ENCODE results near the gene MAP3K8.
A peak's percentile ranks its signal among the peaks of the same experiment; 100 is the strongest.

The MAP3K8 gene

DNA sequence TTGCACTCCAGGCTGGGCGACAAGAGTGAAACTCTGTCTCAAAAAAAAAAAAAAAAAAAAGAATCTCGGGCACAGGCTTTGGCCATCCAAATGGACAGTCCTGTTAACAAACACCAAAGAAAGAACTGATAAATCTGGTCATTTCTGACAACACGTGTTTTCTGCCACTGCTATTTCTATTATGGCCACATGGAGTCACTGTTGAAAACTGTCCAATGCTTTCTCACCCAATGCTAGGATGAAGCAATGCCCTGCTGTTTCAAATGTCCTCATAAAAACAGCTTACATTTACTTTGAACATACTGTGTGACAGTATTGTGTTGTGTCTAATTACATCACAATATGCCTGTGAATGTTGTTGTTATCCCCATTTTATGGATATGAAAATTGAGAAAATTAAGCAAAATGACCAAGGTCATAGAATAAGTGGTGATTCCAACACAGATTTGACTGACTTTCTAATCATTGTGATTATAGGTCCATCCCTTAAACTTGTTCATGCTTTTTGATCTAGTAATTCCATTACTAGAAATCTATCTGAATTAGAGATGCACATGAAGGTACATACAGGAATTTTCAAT is 19.9 kb upstream of the MAP3K8 start:
- H4K20me1 ChIP-seq (ENCODE audit: insufficient read depth, low read length) = no peaks in the 10 kb centered on the region
- no peaks in the 10 kb centered on the region for H3K9me3 ChIP-seq (ENCODE audit: insufficient read depth, low read length)
- no peak overlapping the region for H3K4me3 ChIP-seq (ENCODE audit: low read length)
- H3K36me3 ChIP-seq (replicated peaks; ENCODE audit: low read depth, low read length) = no peaks in the 10 kb centered on the region
- H3K27me3 ChIP-seq (ENCODE audit: low read depth, low read length) = no peaks in the 10 kb centered on the region
- TF ChIP-seq EZH2phosphoT487 (IDR thresholded peaks at IDR 0.05; ENCODE audit: low read depth) = no peak
- TF ChIP-seq, protein P1, sequence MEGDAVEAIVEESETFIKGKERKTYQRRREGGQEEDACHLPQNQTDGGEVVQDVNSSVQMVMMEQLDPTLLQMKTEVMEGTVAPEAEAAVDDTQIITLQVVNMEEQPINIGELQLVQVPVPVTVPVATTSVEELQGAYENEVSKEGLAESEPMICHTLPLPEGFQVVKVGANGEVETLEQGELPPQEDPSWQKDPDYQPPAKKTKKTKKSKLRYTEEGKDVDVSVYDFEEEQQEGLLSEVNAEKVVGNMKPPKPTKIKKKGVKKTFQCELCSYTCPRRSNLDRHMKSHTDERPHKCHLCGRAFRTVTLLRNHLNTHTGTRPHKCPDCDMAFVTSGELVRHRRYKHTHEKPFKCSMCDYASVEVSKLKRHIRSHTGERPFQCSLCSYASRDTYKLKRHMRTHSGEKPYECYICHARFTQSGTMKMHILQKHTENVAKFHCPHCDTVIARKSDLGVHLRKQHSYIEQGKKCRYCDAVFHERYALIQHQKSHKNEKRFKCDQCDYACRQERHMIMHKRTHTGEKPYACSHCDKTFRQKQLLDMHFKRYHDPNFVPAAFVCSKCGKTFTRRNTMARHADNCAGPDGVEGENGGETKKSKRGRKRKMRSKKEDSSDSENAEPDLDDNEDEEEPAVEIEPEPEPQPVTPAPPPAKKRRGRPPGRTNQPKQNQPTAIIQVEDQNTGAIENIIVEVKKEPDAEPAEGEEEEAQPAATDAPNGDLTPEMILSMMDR (IDR thresholded peaks at IDR 0.05; ENCODE audit: low read depth, low read length) = peak; percentile 66
- peaks cover 46% of the 10 kb centered on the region for H3K4me1 ChIP-seq (ENCODE audit: low read length)
- H2AFZ ChIP-seq (ENCODE audit: low read depth, low read length) = no peak overlapping the region
- H3K27ac ChIP-seq (ENCODE audit: low read length) = peak overlapping the region; percentile 24; the same call in 1 of the 2 replicates
- peak overlapping the region; percentile 14; the same call in 1 of the 2 replicates for H3K9ac ChIP-seq (ENCODE audit: low read length)
- peak overlapping the region; percentile 29; the same call in 1 of the 2 replicates for H3K4me2 ChIP-seq (ENCODE audit: low read length)
- no peaks in the 10 kb centered on the region for H3K79me2 ChIP-seq (ENCODE audit: low read length)

DNA sequence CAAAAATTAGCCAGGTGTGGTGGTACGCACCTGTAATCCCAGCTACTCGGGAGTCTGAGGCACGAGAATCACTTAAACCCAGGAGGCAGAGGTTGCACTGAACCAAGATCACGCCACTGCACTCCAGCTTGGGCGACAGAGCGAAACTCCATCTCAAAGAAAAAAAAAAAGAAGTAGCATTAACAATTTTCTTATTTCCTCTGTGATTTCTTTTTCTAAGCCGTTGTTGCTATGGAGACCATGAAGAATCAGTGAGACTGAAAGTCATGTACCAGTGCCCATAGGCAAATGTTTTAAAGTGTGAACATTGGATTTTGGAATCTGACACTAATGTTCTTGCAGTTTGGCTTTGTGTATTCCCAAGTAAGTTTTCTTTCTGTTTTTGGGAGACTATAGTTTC is 18.4 kb upstream of the MAP3K8 start:
- peaks cover 61% of the 10 kb centered on the region for H3K4me1 ChIP-seq (ENCODE audit: low read length)
- no peak overlapping the region for H2AFZ ChIP-seq (ENCODE audit: low read depth, low read length)
- no peaks in the 10 kb centered on the region for H3K27me3 ChIP-seq (ENCODE audit: low read depth, low read length)
- H3K36me3 ChIP-seq (replicated peaks; ENCODE audit: low read depth, low read length) = no peaks in the 10 kb centered on the region
- H3K4me2 ChIP-seq (ENCODE audit: low read length) = peak overlapping the region; percentile 74
- 0 out of 2 replicates have a peak overlapping the region, but pooled peaks have one; percentile 19 for H3K9ac ChIP-seq (ENCODE audit: low read length)
- H3K27ac ChIP-seq (ENCODE audit: low read length) = peak overlapping the region; percentile 49
- H3K79me2 ChIP-seq (ENCODE audit: low read length) = no peaks in the 10 kb centered on the region
- peak overlapping the region; percentile 54 for H3K4me3 ChIP-seq (ENCODE audit: low read length)
- H4K20me1 ChIP-seq (ENCODE audit: insufficient read depth, low read length) = no peaks in the 10 kb centered on the region
- no peaks in the 10 kb centered on the region for H3K9me3 ChIP-seq (ENCODE audit: insufficient read depth, low read length)
- TF ChIP-seq, protein P1 (IDR thresholded peaks at IDR 0.05; ENCODE audit: low read depth, low read length) = no peak
- TF ChIP-seq EZH2phosphoT487 (IDR thresholded peaks at IDR 0.05; ENCODE audit: low read depth) = no peak

DNA sequence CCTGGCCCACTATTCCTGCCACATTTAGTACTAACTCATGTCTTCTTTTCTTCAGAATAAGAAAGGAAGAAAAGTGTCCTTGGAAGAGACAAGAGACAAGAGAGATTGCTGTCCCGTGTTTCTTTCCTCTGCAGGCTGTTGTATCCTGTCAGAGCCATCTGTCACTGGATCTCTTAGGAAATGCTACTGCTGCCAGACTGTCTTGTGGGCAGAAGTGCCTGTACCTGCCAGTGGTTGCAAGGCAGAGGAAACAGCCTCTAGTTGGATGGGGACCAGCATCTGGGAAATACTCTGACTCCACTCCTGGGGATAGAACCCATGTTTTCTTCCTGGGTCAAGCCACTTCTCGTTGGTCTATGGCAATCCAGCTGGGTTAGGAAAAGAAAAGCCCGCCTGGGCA is 16.7 kb upstream of the MAP3K8 start:
- H3K9ac ChIP-seq (ENCODE audit: low read length) = no peak overlapping the region
- H3K9me3 ChIP-seq (ENCODE audit: insufficient read depth, low read length) = no peaks in the 10 kb centered on the region
- H3K4me2 ChIP-seq (ENCODE audit: low read length) = no peak overlapping the region
- no peaks in the 10 kb centered on the region for H3K36me3 ChIP-seq (replicated peaks; ENCODE audit: low read depth, low read length)
- H2AFZ ChIP-seq (ENCODE audit: low read depth, low read length) = no peak overlapping the region
- H3K27me3 ChIP-seq (ENCODE audit: low read depth, low read length) = no peaks in the 10 kb centered on the region
- no peaks in the 10 kb centered on the region for H4K20me1 ChIP-seq (ENCODE audit: insufficient read depth, low read length)
- H3K79me2 ChIP-seq (ENCODE audit: low read length) = 0 out of 2 replicates have a peak, but pooled peaks cover 5% of the 10 kb centered on the region
- TF ChIP-seq, protein P1 (IDR thresholded peaks at IDR 0.05; ENCODE audit: low read depth, low read length) = no peak
- TF ChIP-seq EZH2phosphoT487 (IDR thresholded peaks at IDR 0.05; ENCODE audit: low read depth) = no peak
- peaks cover 70% of the 10 kb centered on the region for H3K4me1 ChIP-seq (ENCODE audit: low read length)
- no peak overlapping the region for H3K4me3 ChIP-seq (ENCODE audit: low read length)
- H3K27ac ChIP-seq (ENCODE audit: low read length) = no peak overlapping the region

DNA sequence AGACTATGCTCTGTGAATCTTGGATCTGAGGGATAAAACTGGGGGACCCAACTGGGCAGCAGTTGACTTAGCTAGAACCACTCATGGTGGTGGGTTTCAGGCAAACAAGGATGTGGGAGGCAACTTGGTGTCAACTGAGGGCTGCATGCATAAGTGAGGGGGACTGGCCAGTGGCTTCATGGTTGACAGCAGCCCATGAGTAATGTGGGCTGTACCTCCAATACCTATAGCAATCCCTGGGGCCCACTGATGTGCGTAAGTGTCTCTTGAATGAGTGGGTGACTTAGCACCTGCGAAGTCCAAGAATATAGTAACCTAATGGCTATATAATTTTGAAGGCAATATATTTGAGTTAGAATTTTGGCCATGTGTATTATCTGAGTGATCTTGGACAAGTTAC is 13.7 kb upstream of the MAP3K8 start:
- peak overlapping the region; percentile 64; the same call in 1 of the 2 replicates for H3K9ac ChIP-seq (ENCODE audit: low read length)
- H3K4me2 ChIP-seq (ENCODE audit: low read length) = peak overlapping the region; percentile 81
- H2AFZ ChIP-seq (ENCODE audit: low read depth, low read length) = no peak overlapping the region
- H3K4me1 ChIP-seq (ENCODE audit: low read length) = peaks cover 87% of the 10 kb centered on the region
- peaks cover 32% of the 10 kb centered on the region for H3K79me2 ChIP-seq (ENCODE audit: low read length)
- H3K4me3 ChIP-seq (ENCODE audit: low read length) = peak overlapping the region; percentile 52
- TF ChIP-seq, protein P1 (IDR thresholded peaks at IDR 0.05; ENCODE audit: low read depth, low read length) = no peak
- TF ChIP-seq EZH2phosphoT487 (IDR thresholded peaks at IDR 0.05; ENCODE audit: low read depth) = no peak
- H3K9me3 ChIP-seq (ENCODE audit: insufficient read depth, low read length) = no peaks in the 10 kb centered on the region
- H4K20me1 ChIP-seq (ENCODE audit: insufficient read depth, low read length) = no peaks in the 10 kb centered on the region
- peak overlapping the region; percentile 94 for H3K27ac ChIP-seq (ENCODE audit: low read length)
- H3K36me3 ChIP-seq (replicated peaks; ENCODE audit: low read depth, low read length) = no peaks in the 10 kb centered on the region
- no peaks in the 10 kb centered on the region for H3K27me3 ChIP-seq (ENCODE audit: low read depth, low read length)

All from OCI-LY3 (cell line).